B cell (primary cell): ENCODE measurements around the gene MUC20. TPM values are rescaled to one million over a fixed set of nuclear protein-coding genes. Genes with fewer than 3 reads are reported as not detected.

ENCODE experiments used
- ATAC-seq: fragments of 200-7000 bp; cut with Tn5 transposase; one replicate; pipeline ENCODE4 v1.10.0; 2021; ENCODE audit warnings: low read depth, mild to moderate bottlenecking, moderate number of reproducible peaks, moderate library complexity
- CTCF ChIA-PET: fragments of 350-600 bp; sonication (Branson Sonifier 250); formaldehyde crosslinking; loops from one replicate; lab custom pipeline; 2021; ENCODE audit warnings: antibody characterized with exemption, inconsistent platforms; lab: Charles Lee
- POLR2A ChIA-PET: fragments of 350-600 bp; sonication (Branson Sonifier 250); formaldehyde crosslinking; loops from one replicate; lab custom pipeline; 2021; ENCODE audit warnings: antibody characterized with exemption; lab: Charles Lee
- DNase-seq: peaks from one replicate; pipeline ENCODE4 v3.0.0; 2013
- H2AFZ ChIP-seq: 2 replicates; pipeline ENCODE4 v1.6.1; 2012; ENCODE audit warnings: mild to moderate bottlenecking, low read depth, low read length; ENCODE audit not compliant: insufficient read depth, poor library complexity, severe bottlenecking
- H3K27ac ChIP-seq, 2 donors: 1 replicate in 1 of 2; 2 replicates in 1 of 2; pipeline ENCODE4 v1.5.1; 2012 to 2013; ENCODE audit warnings: low read length in 2 of 2, mild to moderate bottlenecking in 2 of 2, moderate library complexity in 1 of 2
- H3K27me3 ChIP-seq, 4 experiments: fragments of 200-600 bp in 1 of 4; sonication (generic) in 1 of 4; replicated peaks in 1 of 4; 1 replicate in 2 of 4; 2 replicates in 2 of 4; pipeline versions ENCODE4 v1.6.1 to v1.7.0; 2013 to 2016; ENCODE audit warnings: low read length in 3 of 4, mild to moderate bottlenecking in 2 of 4, mixed read lengths in 1 of 4, moderate library complexity in 1 of 4; ENCODE audit not compliant: insufficient read depth in 4 of 4, control insufficient read depth in 3 of 4; ENCODE audit errors: control extremely low read depth in 1 of 4
- H3K36me3 ChIP-seq, 2 experiments: replicated peaks in 1 of 2; 1 replicate in 1 of 2; 2 replicates in 1 of 2; pipeline versions ENCODE4 v1.6.1 to v1.7.1; 2013; ENCODE audit warnings: low read length in 1 of 2; ENCODE audit not compliant: insufficient read depth in 2 of 2, control insufficient read depth in 1 of 2; ENCODE audit errors: control extremely low read depth in 1 of 2, extremely low read depth in 1 of 2
- H3K4me1 ChIP-seq, 2 donors: fragments of 200-600 bp in 1 of 2; sonication (generic) in 1 of 2; 1 replicate in 1 of 2; 2 replicates in 1 of 2; pipeline versions ENCODE4 v1.5.1 to v1.6.1; 2013 to 2017; ENCODE audit warnings: low read length in 2 of 2; ENCODE audit not compliant: control insufficient read depth in 2 of 2, insufficient read depth in 2 of 2
- H3K4me2 ChIP-seq: replicated peaks from 2 replicates; pipeline ENCODE3; 2012; ENCODE audit warnings: mild to moderate bottlenecking, low read depth, low read length; ENCODE audit not compliant: poor library complexity, severe bottlenecking
- H3K4me3 ChIP-seq, 5 experiments: fragments of 200-600 bp in 1 of 5; sonication (generic) in 1 of 5; 1 replicate in 3 of 5; 2 replicates in 2 of 5; pipeline versions ENCODE4 v1.5.1 to v1.7.0; 2011 to 2016; ENCODE audit warnings: low read length in 4 of 5, mild to moderate bottlenecking in 4 of 5, low read depth in 2 of 5, control low read depth in 1 of 5, moderate library complexity in 1 of 5; ENCODE audit not compliant: insufficient read depth in 1 of 5; ENCODE audit errors: control extremely low read depth in 1 of 5, extremely low read depth in 1 of 5
- H3K79me2 ChIP-seq: fragments of 200-600 bp; sonication (generic); one replicate; pipeline ENCODE4 v1.6.0; 2016; ENCODE audit warnings: low read length; ENCODE audit not compliant: control insufficient read depth, insufficient read depth
- H3K9ac ChIP-seq: fragments of 200-600 bp; sonication (generic); 2 replicates; pipeline ENCODE4 v1.6.1; 2017; ENCODE audit warnings: mild to moderate bottlenecking, low read length, moderate library complexity
- H3K9me3 ChIP-seq, 3 donors: one replicate each; pipeline versions ENCODE4 v1.6.1 to v1.7.1; 2013; ENCODE audit warnings: low read length in 2 of 3; ENCODE audit not compliant: control insufficient read depth in 2 of 3, insufficient read depth in 1 of 3; ENCODE audit errors: control extremely low read depth in 1 of 3
- H4K20me1 ChIP-seq: 2 replicates; pipeline ENCODE4 v1.6.0; 2012; ENCODE audit warnings: mild to moderate bottlenecking, low read length; ENCODE audit not compliant: insufficient read depth, control insufficient read depth, poor library complexity, severe bottlenecking
- H3K27ac Mint-ChIP-seq: one replicate; pipeline ENCODE4 v1.8.0; 2021; ENCODE audit warnings: mixed read lengths
- H3K27me3 Mint-ChIP-seq: one replicate; pipeline ENCODE4 v1.8.0; 2021; ENCODE audit warnings: mixed read lengths
- H3K4me1 Mint-ChIP-seq: one replicate; pipeline ENCODE4 v1.8.0; 2021; ENCODE audit warnings: mixed read lengths
- H3K4me3 Mint-ChIP-seq: one replicate; pipeline ENCODE4 v1.8.0; 2021; ENCODE audit warnings: mixed read lengths
- H3K9me3 Mint-ChIP-seq: one replicate; pipeline ENCODE4 v1.8.0; 2022; ENCODE audit warnings: mixed read lengths; ENCODE audit not compliant: insufficient read depth
- CTCF ChIP-seq: fragments of 200-600 bp; IDR thresholded peaks from one replicate; pipeline ENCODE4 v1.8.0; 2022; ENCODE audit warnings: antibody characterized with exemption, mild to moderate bottlenecking
- EZH2 ChIP-seq: IDR thresholded peaks from 2 replicates; pipeline ENCODE4 v1.6.1; 2012; ENCODE audit warnings: borderline replicate concordance, low read depth, mild to moderate bottlenecking, moderate library complexity, low read length; ENCODE audit not compliant: insufficient read depth, poor library complexity, severe bottlenecking
- WGBS: methylation state at CpG from one replicate; pipeline ENCODE4 v1.1.5; 2013; ENCODE audit warnings: missing lambda C conversion rate; ENCODE audit not compliant: insufficient coverage; 5-methylcytosine and 5-hydroxymethylcytosine counted together
- intact Hi-C: fragments of 100-400 bp; cut with micrococcal nuclease; formaldehyde crosslinking; loops from one replicate; pipeline ENCODE4 v1.10.0; 2022
- polyA plus RNA-seq: library from polyadenylated mRNA; depleted of rRNA; stranded (reverse); fragments of >200 nt; gene quantifications from 2 replicates; pipeline ENCODE4 v1.2.3, GENCODE V29; 2012
- total RNA-seq, 2 donors: library from RNA; stranded (reverse); fragments of 120-200 nt in 1 of 2; gene quantifications; 1 replicate in 1 of 2; 2 replicates in 1 of 2; pipeline versions ENCODE4 v1.2.3 to v1.2.4, GENCODE V29; 2013 to 2022

The MUC20 gene
- total and polyA plus RNA-seq, 2 donors (not counting 1 experiment from before 2014, with no cell fraction given), result 11.0 to 15.6 TPM

DNA sequence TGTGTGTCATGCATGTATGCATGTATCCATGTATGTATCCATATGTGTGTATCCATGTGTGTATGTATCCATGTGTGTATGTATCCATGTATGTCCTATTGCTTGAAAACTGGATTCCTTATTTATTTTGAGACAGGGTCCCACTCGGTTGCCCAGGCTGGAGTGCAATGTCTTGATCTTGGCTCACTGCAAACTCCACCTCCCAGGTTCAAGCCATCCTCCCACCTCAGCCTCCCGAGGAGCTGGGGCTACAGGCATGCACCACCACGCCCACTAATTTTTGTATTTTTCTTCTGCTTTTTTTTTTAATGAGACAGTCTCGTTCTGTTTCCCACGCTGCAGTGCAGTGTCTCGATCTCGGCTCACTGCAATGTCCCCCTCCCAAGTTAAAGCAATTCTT lies 34.1 kb downstream of the MUC20 start:
- H3K27me3 ChIP-seq, result peaks cover 0 to 16% (median 5%) of the 10 kb centered on the region in 4 experiments
- no peak for TF ChIP-seq EZH2
- no peak for TF ChIP-seq CTCF
- H3K4me3 Mint-ChIP-seq, result no peak overlapping the region
- ChIA-PET POLR2A (no interaction called here), CTCF (no interaction called here)
- peaks cover 52% of the 10 kb centered on the region for H3K27me3 Mint-ChIP-seq
- H3K4me1 Mint-ChIP-seq, result no peaks in the 10 kb centered on the region
- H4K20me1 ChIP-seq, result no peaks in the 10 kb centered on the region
- no peaks in the 10 kb centered on the region for H3K9me3 Mint-ChIP-seq
- no peak for DNase-seq
- no peak for ATAC-seq
- no peak overlapping the region for H3K9ac ChIP-seq
- H2AFZ ChIP-seq, result no peak overlapping the region
- H3K79me2 ChIP-seq, result no peaks in the 10 kb centered on the region
- intact Hi-C loops, result no loop called here
- no peaks in the 10 kb centered on the region for H3K36me3 ChIP-seq
- H3K4me3 ChIP-seq, result no peak overlapping the region
- no peak overlapping the region for H3K27ac ChIP-seq
- no peaks in the 10 kb centered on the region for H3K9me3 ChIP-seq
- H3K4me1 ChIP-seq, result no peaks in the 10 kb centered on the region
- H3K4me2 ChIP-seq, result no peak overlapping the region
- H3K27ac Mint-ChIP-seq, result no peak overlapping the region
- WGBS, result 93% methylated on average over 4 of the region's 7 CpGs

- H2AFZ ChIP-seq, result no peak overlapping the region
- no peaks in the 10 kb centered on the region for H3K79me2 ChIP-seq
- H3K4me1 Mint-ChIP-seq, result no peaks in the 10 kb centered on the region
- intact Hi-C loops, result no loop called here
- ChIA-PET POLR2A (no interaction called here), CTCF (no interaction called here)
- no peak for ATAC-seq
- TF ChIP-seq CTCF, result no peak
- TF ChIP-seq EZH2, result no peak
- H3K27ac Mint-ChIP-seq, result no peak overlapping the region
- H4K20me1 ChIP-seq, result no peaks in the 10 kb centered on the region
- peaks cover 57% of the 10 kb centered on the region for H3K27me3 Mint-ChIP-seq
- H3K9me3 ChIP-seq, result no peaks in the 10 kb centered on the region
- H3K27ac ChIP-seq, result no peak overlapping the region
- WGBS, result 92% methylated on average over 1 of the region's 7 CpGs
- no peak overlapping the region for H3K4me3 Mint-ChIP-seq
- no peaks in the 10 kb centered on the region for H3K9me3 Mint-ChIP-seq
- no peak overlapping the region for H3K4me3 ChIP-seq
- no peaks in the 10 kb centered on the region for H3K4me1 ChIP-seq
- H3K36me3 ChIP-seq, result no peaks in the 10 kb centered on the region
- DNase-seq, result no peak
- peaks cover 0 to 19% (median 5%) of the 10 kb centered on the region in 4 experiments for H3K27me3 ChIP-seq
- H3K9ac ChIP-seq, result no peak overlapping the region
- no peak overlapping the region for H3K4me2 ChIP-seq
Measured at GRCh38 chr3:195755391-195755790, 34.6 kb downstream of the MUC20 start.
